Adipocyte (in vitro differentiated cells): ENCODE measurements around the gene MAP4.

Source experiments
- DNase-seq: peaks from one replicate; pipeline ENCODE4 v3.0.0-alpha.2; 2015; ENCODE audit warnings: low read depth
- H3K27me3 ChIP-seq: replicated peaks from 2 replicates; pipeline ENCODE4 v1.7.0; 2013; ENCODE audit warnings: mild to moderate bottlenecking, low read length, moderate library complexity; ENCODE audit not compliant: control insufficient read depth, insufficient read depth
- H3K36me3 ChIP-seq: 2 replicates; pipeline ENCODE4 v1.7.0; 2013; ENCODE audit warnings: low read length, mild to moderate bottlenecking, moderate library complexity; ENCODE audit not compliant: control insufficient read depth, insufficient read depth, severe bottlenecking
- H3K4me1 ChIP-seq: 2 replicates; pipeline ENCODE4 v1.7.0; 2013; ENCODE audit warnings: mild to moderate bottlenecking, low read length, moderate library complexity; ENCODE audit not compliant: control insufficient read depth, insufficient read depth
- H3K4me3 ChIP-seq: 2 replicates; pipeline ENCODE4 v1.7.0; 2013; ENCODE audit warnings: mild to moderate bottlenecking, low read length, moderate library complexity
- H3K9ac ChIP-seq: 2 replicates; pipeline ENCODE4 v1.7.0; 2013; ENCODE audit warnings: mild to moderate bottlenecking, low read length, moderate library complexity
- H3K9me3 ChIP-seq: 2 replicates; pipeline ENCODE4 v1.7.0; 2013; ENCODE audit warnings: mild to moderate bottlenecking, low read length, moderate library complexity; ENCODE audit not compliant: control insufficient read depth

The MAP4 gene

DNA sequence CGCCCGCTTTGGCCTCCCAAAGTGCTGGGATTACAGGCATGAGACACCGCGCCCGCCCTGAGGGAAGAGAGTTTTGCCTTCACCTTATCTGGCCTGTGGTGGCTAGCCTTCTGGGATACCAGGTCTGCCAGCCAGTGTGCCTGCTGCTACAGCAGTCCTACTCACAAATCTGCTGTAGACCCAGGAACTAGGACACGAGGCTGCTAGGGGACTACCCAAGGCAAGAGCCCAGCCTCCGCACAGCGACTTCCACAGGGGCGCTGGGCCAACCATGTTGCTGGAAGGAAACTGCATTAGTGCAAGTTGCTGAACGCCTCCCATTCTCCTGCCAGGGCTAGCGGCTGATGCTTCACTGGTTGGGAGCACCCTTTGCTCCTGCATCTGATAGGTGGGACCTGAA is 159.5 kb downstream of the MAP4 start:
- DNase-seq: no peak
- H3K4me1 ChIP-seq: peaks cover 18% of the 10 kb centered on the region
- no peaks in the 10 kb centered on the region for H3K9me3 ChIP-seq
- peak overlapping the region; percentile 33 for H3K9ac ChIP-seq
- no peak overlapping the region for H3K4me3 ChIP-seq
- H3K36me3 ChIP-seq: peaks cover 77% of the 10 kb centered on the region
- no peaks in the 10 kb centered on the region for H3K27me3 ChIP-seq

DNA sequence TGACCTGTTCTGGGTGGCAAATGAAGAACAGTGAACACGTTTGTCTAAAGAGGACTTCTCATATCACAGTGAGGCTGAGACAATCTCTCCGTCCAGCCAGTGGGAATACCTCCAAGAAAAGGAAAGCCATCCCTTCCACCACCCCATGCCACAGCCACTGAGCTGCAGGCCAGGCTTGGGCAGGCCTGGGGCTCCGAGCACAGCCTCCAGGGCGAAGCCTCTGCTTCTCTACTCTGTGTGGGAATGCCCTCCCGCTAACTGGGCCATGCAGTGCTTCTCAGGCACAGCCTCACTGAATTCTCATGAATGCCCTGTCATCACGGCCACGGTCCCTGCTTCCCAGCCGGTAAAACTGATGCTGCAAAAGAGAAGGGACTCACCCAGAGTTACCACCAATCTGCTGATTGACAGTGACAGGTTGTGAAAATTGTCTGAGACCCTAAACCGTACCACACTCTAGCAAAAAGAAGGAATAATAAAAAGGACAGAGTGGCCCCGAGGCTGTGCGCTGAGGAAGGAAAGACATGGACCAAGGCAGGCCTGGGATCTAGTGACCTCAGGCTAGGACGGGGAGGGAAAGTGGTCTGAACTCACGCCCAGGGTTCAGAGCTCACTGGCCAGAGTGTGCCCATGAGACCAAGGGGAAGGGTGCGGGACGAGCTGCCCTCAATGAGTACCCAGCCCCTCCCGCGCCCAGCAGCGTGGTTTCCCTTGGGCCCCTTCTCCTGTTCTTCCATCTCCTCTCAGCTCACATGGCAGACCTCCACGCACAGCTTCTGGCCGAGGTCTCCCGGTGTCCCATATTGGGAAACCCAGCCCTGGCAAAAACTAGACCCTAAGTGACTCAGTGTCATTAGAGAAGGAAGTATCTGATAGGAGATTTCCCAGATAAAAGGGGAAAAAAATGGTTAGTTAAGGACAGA is 160.5 kb downstream of the MAP4 start:
- H3K4me3 ChIP-seq: no peak overlapping the region
- peaks cover 18% of the 10 kb centered on the region for H3K4me1 ChIP-seq

DNA sequence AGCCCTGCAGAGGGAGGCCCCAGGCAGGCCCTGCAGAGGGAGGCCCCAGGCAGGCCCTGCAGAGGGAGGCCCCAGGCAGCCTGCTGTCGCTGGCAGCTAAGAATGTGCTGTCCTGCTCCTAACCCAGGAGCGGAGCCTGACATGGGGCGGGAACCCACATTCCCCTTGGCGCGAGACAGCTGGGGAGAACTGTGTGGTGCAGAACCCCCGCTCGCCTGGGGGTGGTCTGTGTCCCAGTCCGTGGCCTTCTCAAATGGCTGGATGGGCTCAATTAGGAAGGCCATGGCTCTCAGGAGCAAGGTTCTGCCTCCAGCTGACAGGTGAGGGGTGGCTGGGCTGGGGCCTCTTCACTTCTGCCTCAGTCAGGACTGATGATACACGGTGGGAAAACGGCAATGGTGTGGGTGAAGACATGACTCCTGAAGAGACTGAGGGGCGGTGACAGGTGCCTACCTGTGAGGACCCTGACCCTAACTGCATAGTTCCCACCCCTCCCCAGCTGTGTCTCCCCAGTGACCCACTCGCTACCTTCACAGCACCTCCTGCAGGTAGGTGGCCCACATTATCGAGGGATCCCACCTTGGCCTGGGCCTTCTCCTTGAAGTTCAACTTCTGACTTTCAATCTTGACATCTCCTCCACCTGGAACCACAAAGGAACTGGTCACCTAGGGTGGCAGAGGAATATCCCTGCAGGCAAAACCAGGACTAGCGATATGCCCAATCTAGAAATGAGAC is 161.3 kb downstream of the MAP4 start:
- H3K9ac ChIP-seq: no peak overlapping the region
- DNase-seq: no peak
- H3K9me3 ChIP-seq: no peaks in the 10 kb centered on the region
- no peak overlapping the region for H3K4me3 ChIP-seq
- no peaks in the 10 kb centered on the region for H3K27me3 ChIP-seq
- peaks cover 18% of the 10 kb centered on the region for H3K4me1 ChIP-seq
- peaks cover 84% of the 10 kb centered on the region for H3K36me3 ChIP-seq

More for the DNA sequence above, 160.5 kb downstream of the MAP4 start:
- H3K27me3 ChIP-seq: no peaks in the 10 kb centered on the region
- peaks cover 84% of the 10 kb centered on the region for H3K36me3 ChIP-seq
- H3K9me3 ChIP-seq: no peaks in the 10 kb centered on the region
- DNase-seq: no peak
- no peak overlapping the region for H3K9ac ChIP-seq

DNA sequence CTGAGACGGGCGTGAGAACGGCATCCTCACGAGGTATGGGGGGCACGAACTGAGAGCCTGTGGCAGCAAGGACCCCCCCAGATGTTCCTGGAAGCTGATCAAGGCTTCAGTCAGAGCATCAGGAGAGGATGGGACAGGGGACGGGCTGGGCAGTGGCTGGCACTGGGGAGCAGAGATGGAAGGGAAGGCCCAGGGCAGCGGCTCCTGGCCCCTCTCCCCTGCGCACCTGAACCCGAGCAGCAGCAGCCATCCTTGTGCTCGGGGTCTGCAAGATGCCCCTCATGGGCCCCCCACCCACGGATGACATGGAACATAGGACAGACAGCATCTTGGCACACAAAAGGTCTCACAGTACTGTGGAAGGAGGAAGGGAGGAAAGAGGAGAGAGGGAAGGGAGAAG is 161.9 kb downstream of the MAP4 start:
- no peak for DNase-seq
- no peak overlapping the region for H3K4me3 ChIP-seq
- peaks cover 18% of the 10 kb centered on the region for H3K4me1 ChIP-seq
- H3K9ac ChIP-seq: no peak overlapping the region
- H3K27me3 ChIP-seq: no peaks in the 10 kb centered on the region
- peaks cover 84% of the 10 kb centered on the region for H3K36me3 ChIP-seq
- H3K9me3 ChIP-seq: no peaks in the 10 kb centered on the region

DNA sequence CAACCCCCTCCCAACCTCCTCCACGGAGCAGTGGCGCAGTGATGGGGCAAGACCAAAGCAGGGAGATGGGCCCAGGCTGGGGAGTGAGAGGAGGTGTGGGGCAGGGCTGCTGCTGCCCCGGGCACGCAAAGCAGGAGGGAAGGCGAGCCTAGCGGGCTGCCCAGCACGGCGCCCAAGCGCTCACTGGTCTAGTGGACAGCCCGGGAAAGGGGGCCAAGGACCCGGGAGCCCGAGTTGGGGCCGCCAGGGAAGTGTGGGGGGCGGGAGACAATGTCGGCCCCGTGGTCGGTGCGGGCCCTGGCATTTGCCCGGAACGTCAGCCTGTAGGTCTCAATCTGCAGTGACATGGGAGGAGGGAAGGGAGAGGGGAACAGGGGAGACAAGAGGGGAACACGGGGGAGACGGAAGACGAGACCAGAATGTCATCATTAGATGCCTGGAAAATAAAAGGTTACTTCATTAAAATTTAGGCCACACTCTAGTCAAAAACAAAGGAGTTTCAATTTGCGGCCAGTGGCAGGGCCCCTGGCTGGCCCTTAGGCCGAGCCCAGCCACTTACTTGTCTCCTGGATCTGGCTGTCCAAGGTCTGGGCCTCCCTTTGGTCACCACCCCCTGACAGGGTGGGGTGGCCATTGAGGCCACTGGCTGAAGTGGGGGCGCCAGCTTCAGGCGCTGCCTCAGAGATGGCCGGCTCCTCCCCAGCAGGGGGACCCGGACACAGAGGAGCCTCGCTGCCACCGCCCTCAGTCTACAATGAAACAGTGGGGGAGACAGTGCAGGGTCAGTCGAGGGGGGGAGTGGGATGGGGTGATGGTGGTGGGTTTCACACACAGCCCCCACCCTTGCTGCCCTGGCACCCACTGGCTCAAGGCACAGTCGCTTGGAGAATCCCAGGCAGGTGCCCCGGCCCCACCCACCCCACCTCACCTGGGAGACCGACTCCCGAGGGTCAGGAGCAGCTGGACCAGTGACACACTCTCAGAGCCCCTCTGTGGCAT is 163.3 kb downstream of the MAP4 start:
- Histone ChIP-seq H3K36me3 (peaks cover 92% of the 10 kb centered on the region), H3K27me3 (no peaks in the 10 kb centered on the region), H3K4me3 (no peak overlapping the region), H3K4me1 (peaks cover 18% of the 10 kb centered on the region), H3K9me3 (no peaks in the 10 kb centered on the region), H3K9ac (no peak overlapping the region)
- DNase-seq: no peak

DNA sequence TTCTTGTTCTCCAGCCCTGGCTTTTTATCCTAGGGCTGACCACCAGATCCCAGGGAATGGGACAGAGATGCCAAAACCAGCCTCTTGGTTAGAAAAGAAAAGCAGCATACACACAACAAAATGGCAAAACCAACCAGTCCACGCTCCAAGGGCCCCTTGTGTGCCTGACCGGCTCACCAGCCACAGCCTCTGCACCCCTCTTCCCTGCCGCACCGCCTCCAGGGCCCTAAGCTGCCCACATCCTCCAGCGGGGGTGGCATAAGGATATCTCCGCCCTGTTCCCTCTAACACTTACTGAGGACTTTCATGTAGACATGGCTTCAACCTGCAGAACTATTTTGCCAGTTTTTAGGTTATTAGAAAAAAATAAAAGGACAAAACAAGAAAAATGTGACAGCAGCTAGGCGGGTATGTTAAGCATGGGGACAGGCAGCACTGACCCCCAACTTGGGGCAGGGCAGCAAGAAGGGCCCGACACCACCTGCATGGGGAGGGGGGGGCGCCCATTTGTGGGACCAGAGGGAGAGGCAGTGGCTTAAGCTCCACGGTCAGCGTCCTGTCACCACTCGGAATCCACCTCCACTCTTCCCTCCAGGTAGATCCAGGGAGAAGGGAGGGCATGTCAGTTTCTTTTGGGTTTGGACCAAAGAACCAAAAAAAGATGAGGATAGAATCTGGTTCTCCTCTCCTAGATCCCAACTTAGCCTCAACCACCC is 164.2 kb downstream of the MAP4 start:
- no peaks in the 10 kb centered on the region for H3K9me3 ChIP-seq
- H3K4me3 ChIP-seq: no peak overlapping the region
- H3K9ac ChIP-seq: no peak overlapping the region
- peaks cover 15% of the 10 kb centered on the region for H3K4me1 ChIP-seq
- no peak for DNase-seq
- peaks cover 96% of the 10 kb centered on the region for H3K36me3 ChIP-seq
- H3K27me3 ChIP-seq: no peaks in the 10 kb centered on the region

DNA sequence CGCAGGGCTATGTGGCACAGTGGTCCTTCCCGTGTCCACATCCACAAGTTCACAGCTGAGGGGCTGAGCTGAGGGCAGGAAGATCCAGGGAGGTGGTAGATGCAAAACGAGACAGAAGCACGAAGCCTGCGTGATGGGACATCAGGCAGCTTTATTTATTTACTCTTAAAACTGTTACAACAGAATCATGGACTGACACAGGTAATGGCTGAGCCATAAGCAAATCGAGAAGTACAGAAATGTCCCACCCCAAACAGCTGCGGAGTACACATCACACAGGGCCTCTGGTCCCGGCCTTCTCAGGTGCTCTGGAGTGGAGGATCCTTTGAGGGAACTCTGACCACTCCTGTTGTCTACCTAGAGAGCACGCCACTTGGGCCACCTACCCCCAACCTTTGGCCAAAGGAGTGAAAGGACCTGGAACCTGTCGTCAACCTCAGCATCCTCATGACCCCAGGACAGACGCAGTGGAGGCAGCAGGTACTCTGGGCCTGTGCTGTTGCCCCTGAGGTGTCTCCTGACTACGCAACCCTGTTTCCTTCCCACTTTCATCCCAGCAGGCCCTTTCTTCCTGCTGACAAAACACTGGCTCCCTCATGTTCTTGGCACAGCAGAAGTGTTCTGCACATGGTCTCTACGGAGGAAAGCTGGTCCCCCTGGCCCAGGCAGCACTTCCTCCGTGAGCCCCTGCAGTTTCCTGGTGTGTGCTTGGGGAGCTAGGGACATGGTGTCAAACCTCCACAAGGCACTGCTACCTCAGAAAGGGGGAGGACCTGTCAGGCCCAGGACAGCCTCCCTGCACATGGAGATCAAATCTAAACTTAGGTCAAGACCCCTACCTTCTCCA is 165.4 kb downstream of the MAP4 start:
- Histone ChIP-seq H3K4me3 (no peak overlapping the region), H3K4me1 (peaks cover 2% of the 10 kb centered on the region), H3K27me3 (no peaks in the 10 kb centered on the region), H3K9me3 (no peaks in the 10 kb centered on the region), H3K36me3 (peaks cover 96% of the 10 kb centered on the region), H3K9ac (no peak overlapping the region)
- DNase-seq: no peak

DNA sequence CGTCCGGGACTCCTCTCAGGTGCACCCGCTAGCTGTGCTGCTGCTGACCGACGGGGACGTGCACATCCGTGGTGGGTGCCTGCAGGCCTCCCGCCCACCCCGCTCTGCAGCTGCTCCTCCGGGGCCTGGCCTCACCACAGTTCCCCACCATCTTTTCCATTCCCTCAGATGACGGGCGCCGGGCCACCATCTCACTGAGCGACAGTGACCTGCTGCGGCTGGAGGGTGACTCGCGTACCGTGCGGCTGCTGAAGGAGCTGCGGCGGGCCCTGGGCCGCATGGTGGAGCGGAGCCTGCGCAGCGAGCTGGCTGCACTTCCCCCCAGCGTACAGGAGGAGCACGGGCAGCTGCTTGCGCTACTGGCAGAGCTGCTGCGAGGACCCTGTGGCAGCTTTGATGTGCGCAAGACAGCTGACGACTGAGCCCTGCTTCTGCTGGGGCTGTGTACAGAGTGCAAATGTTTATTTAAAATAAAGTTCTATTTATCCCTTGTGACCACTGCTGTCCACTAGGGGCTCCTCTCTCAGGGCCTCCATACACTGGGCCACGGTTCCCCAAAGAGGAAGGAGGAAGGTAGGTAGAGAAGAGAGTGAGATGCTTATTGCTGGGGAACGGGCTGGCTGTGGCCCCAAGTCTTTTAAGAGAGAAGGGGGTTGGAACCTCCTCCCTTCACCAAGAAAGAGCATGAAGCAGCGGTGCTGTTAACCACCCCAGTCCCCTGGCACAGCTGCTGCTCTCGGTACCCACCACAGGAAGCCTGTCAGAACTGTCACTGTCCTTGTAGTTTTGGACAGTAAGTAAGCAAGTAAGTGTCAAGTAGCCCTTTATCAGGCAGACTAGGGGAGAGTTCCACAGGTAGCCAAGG is 166.3 kb downstream of the MAP4 start:
- no peak overlapping the region for H3K4me3 ChIP-seq
- no peaks in the 10 kb centered on the region for H3K9me3 ChIP-seq
- DNase-seq: peak; percentile 40
- peaks cover 95% of the 10 kb centered on the region for H3K36me3 ChIP-seq
- H3K27me3 ChIP-seq: no peaks in the 10 kb centered on the region
- H3K4me1 ChIP-seq: no peaks in the 10 kb centered on the region
- no peak overlapping the region for H3K9ac ChIP-seq

DNA sequence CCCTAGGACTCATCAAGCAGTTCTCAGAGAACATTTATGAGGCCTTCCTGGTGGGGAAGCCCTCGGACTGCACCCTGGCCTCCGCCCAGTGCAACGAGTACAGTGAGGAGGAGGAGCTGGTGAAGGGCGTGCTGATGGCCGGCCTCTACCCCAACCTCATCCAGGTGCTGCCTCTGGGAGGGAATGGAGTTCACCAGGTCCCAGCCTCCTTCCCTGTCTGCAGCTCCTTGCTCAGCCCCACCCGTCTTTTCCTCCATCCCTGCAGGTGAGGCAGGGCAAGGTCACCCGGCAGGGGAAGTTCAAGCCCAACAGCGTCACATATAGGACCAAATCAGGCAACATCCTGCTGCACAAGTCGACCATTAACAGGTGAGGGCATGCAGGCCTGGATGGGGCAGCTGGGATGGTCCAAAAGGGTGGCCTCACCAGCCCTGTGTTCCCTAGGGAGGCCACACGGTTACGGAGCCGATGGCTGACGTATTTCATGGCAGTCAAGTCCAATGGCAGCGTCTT is 167.0 kb downstream of the MAP4 start:
- Histone ChIP-seq H3K4me3 (no peak overlapping the region), H3K27me3 (no peaks in the 10 kb centered on the region), H3K9ac (no peak overlapping the region), H3K9me3 (no peaks in the 10 kb centered on the region), H3K36me3 (peaks cover 95% of the 10 kb centered on the region), H3K4me1 (no peaks in the 10 kb centered on the region)
- no peak for DNase-seq
